ENCODE results near the gene EEIG2.
A peak's percentile ranks its signal among the peaks of the same experiment; 100 is the strongest.

Gene EEIG2

DNA sequence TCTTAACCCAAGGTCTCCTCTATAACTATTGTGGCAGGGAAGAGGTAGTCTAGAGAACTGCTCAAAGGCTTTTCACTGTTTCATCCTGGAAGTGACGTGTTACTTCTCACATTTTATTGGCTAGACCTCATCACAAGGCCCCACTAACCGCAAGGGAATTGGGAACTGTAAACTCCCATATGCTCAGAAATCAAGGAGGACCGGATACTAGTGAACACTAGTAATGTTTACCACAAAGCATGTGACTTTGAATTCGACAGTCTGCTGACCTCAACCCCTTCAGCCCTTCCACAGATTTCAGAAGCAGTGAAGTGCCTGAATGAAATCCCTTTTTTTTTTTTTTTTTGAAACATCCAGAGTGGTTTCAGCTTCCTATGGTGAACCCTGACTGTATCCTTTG is 3.4 kb upstream of the EEIG2 start:
- Histone ChIP-seq H3K4me1 (ENCODE audit: low read length) (peaks cover 5% of the 10 kb centered on the region), H3K9me3 (replicated peaks; ENCODE audit: insufficient read depth, low read length) (no peaks in the 10 kb centered on the region), H3K27ac (ENCODE audit: low read length) (no peak overlapping the region), H3K9ac (ENCODE audit: low read length) (no peak overlapping the region), H3K79me2 (ENCODE audit: low read length) (no peaks in the 10 kb centered on the region), H3F3A (ENCODE audit: insufficient read depth, low read length) (peaks cover 7% of the 10 kb centered on the region; the same call in 1 of the 2 replicates), H3K4me3 (ENCODE audit: low read length) (no peak overlapping the region), H3K9me2 (replicated peaks; ENCODE audit: insufficient read depth, low read length) (no peaks in the 10 kb centered on the region), H3K36me3 (replicated peaks; ENCODE audit: insufficient read depth, low read length) (no peaks in the 10 kb centered on the region), H4K20me1 (ENCODE audit: insufficient read depth, low read length) (no peaks in the 10 kb centered on the region), H2AFZ (ENCODE audit: low read length) (no peak overlapping the region), H3K27me3 (replicated peaks; ENCODE audit: insufficient read depth, low read length) (no peaks in the 10 kb centered on the region), H3K4me2 (ENCODE audit: low read depth, low read length) (no peak overlapping the region)
- TF ChIP-seq EZH2phosphoT487 (IDR thresholded peaks at IDR 0.05; ENCODE audit: low read length) (no peak), EZH2 (optimal IDR thresholded peaks at IDR 0.05; ENCODE audit: low read depth, low read length) (no peak)
- TF ChIP-seq, protein P1, sequence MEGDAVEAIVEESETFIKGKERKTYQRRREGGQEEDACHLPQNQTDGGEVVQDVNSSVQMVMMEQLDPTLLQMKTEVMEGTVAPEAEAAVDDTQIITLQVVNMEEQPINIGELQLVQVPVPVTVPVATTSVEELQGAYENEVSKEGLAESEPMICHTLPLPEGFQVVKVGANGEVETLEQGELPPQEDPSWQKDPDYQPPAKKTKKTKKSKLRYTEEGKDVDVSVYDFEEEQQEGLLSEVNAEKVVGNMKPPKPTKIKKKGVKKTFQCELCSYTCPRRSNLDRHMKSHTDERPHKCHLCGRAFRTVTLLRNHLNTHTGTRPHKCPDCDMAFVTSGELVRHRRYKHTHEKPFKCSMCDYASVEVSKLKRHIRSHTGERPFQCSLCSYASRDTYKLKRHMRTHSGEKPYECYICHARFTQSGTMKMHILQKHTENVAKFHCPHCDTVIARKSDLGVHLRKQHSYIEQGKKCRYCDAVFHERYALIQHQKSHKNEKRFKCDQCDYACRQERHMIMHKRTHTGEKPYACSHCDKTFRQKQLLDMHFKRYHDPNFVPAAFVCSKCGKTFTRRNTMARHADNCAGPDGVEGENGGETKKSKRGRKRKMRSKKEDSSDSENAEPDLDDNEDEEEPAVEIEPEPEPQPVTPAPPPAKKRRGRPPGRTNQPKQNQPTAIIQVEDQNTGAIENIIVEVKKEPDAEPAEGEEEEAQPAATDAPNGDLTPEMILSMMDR (IDR thresholded peaks at IDR 0.05; ENCODE audit: low read length) = no peak
- no peak for DNase-seq

DNA sequence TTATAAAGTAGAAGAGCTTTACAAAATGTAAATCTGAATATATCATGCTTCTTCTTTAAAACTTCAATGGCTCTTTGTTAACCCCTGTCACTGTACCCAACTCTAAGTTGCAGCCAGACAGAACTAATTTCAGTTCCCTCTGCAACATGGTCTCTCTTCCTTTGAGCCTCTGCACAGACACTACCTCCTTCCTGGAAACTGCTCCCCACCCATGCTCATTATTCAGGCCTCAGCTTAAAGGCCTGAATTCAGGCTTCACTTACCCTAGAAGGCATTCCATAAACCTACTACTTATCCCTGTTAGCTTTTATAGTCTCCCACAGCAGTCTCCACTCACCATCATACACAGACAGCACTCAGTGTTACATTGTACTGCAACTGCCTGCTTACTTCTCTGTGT is 2.6 kb upstream of the EEIG2 start:
- no peaks in the 10 kb centered on the region for H3K27me3 ChIP-seq (replicated peaks; ENCODE audit: insufficient read depth, low read length)
- no peaks in the 10 kb centered on the region for H3K9me2 ChIP-seq (replicated peaks; ENCODE audit: insufficient read depth, low read length)
- no peaks in the 10 kb centered on the region for H4K20me1 ChIP-seq (ENCODE audit: insufficient read depth, low read length)
- TF ChIP-seq EZH2 (optimal IDR thresholded peaks at IDR 0.05; ENCODE audit: low read depth, low read length) = no peak
- TF ChIP-seq, protein P1 (IDR thresholded peaks at IDR 0.05; ENCODE audit: low read length) = no peak
- TF ChIP-seq EZH2phosphoT487 (IDR thresholded peaks at IDR 0.05; ENCODE audit: low read length) = no peak
- peaks cover 6% of the 10 kb centered on the region for H3K4me1 ChIP-seq (ENCODE audit: low read length)
- H2AFZ ChIP-seq (ENCODE audit: low read length) = no peak overlapping the region
- H3K4me3 ChIP-seq (ENCODE audit: low read length) = no peak overlapping the region
- no peak overlapping the region for H3K4me2 ChIP-seq (ENCODE audit: low read depth, low read length)
- no peak overlapping the region for H3K27ac ChIP-seq (ENCODE audit: low read length)
- H3K79me2 ChIP-seq (ENCODE audit: low read length) = no peaks in the 10 kb centered on the region
- H3K9ac ChIP-seq (ENCODE audit: low read length) = no peak overlapping the region
- no peaks in the 10 kb centered on the region for H3K9me3 ChIP-seq (replicated peaks; ENCODE audit: insufficient read depth, low read length)
- H3K36me3 ChIP-seq (replicated peaks; ENCODE audit: insufficient read depth, low read length) = no peaks in the 10 kb centered on the region
- DNase-seq = no peak
- peaks cover 7% of the 10 kb centered on the region; the same call in 1 of the 2 replicates for H3F3A ChIP-seq (ENCODE audit: insufficient read depth, low read length)

DNA sequence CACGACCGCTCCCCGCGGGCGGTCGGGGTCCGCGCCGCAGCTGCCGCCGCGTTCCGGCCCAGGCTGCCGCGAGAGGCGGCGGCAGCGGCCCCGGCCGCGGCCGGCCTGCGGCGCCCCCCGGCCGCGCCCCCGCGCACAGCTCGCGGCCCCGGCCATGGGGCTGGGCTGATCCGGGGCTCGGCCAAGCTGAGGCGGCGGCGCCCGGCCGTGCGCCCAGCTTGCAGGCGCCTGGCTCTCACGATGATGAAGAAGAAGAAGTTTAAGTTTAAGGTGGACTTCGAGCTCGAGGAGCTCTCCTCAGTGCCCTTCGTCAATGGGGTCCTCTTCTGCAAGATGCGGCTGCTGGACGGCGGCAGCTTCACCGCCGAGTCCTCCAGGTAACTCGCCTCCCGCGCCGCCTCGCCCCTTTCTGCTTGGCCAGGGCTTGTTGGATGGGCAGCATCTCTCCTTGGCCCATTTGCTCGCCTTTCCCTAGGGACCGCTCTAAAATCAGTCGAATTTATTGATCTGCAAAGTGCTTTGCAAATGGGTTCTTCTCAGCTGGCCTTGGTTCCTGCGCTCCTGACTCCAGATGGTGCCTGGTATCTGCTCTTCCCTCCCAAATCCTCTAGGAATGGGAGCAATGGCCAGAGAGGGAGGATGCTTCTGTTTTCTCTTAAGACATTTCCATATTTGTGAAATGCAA is 431 bp downstream of the EEIG2 start:
- Histone ChIP-seq H3K4me2 (ENCODE audit: low read depth, low read length) (peak overlapping the region; percentile 86), H3K4me1 (ENCODE audit: low read length) (peaks cover 6% of the 10 kb centered on the region), H3K79me2 (ENCODE audit: low read length) (no peaks in the 10 kb centered on the region), H3K9ac (ENCODE audit: low read length) (no peak overlapping the region), H3F3A (ENCODE audit: insufficient read depth, low read length) (peaks cover 7% of the 10 kb centered on the region; the same call in 1 of the 2 replicates), H3K27ac (ENCODE audit: low read length) (peak overlapping the region; percentile 22; the same call in 1 of the 2 replicates), H3K9me2 (replicated peaks; ENCODE audit: insufficient read depth, low read length) (no peaks in the 10 kb centered on the region), H4K20me1 (ENCODE audit: insufficient read depth, low read length) (no peaks in the 10 kb centered on the region), H3K27me3 (replicated peaks; ENCODE audit: insufficient read depth, low read length) (no peaks in the 10 kb centered on the region), H3K9me3 (replicated peaks; ENCODE audit: insufficient read depth, low read length) (no peaks in the 10 kb centered on the region), H2AFZ (ENCODE audit: low read length) (peak overlapping the region; percentile 69), H3K36me3 (replicated peaks; ENCODE audit: insufficient read depth, low read length) (no peaks in the 10 kb centered on the region), H3K4me3 (ENCODE audit: low read length) (peak overlapping the region; percentile 68)
- no peak for DNase-seq
- TF ChIP-seq EZH2 (optimal IDR thresholded peaks at IDR 0.05; ENCODE audit: low read depth, low read length) (no peak), EZH2phosphoT487 (IDR thresholded peaks at IDR 0.05; ENCODE audit: low read length) (no peak)
- TF ChIP-seq, protein P1 (IDR thresholded peaks at IDR 0.05; ENCODE audit: low read length) = no peak

Data from MM.1S (cell line).